Astrocyte (in vitro differentiated cells and primary cell): Measurements from ENCODE around the gene ZNF827. TPM values are rescaled to one million over a fixed set of nuclear protein-coding genes. Genes with fewer than 3 reads are reported as not detected.
A peak's percentile ranks its signal among the peaks of the same experiment; 100 is the strongest.

Source experiments
- DNase-seq: peaks from one replicate; pipeline ENCODE4 v3.0.0-alpha.2; 2010; ENCODE audit warnings: low read depth
- FAIRE-seq: peaks from 2 replicates; lab custom pipeline; 2011; peaks lifted over from hg19 to GRCh38; lab: Jason Lieb, UNC
- H2AFZ ChIP-seq: 2 replicates; pipeline ENCODE4 v1.6.0; 2012; ENCODE audit warnings: low read depth, low read length, inconsistent platforms
- H3K27ac ChIP-seq: 2 replicates; pipeline ENCODE4 v1.5.1; 2011; ENCODE audit warnings: low read depth, low read length, inconsistent platforms
- H3K27me3 ChIP-seq: 2 replicates; pipeline ENCODE4 v1.6.0; 2011; ENCODE audit warnings: low read length, inconsistent platforms; ENCODE audit not compliant: insufficient read depth
- H3K36me3 ChIP-seq: 2 replicates; pipeline ENCODE4 v1.5.1; 2011; ENCODE audit warnings: low read length, inconsistent platforms; ENCODE audit not compliant: insufficient read depth
- H3K4me1 ChIP-seq: 2 replicates; pipeline ENCODE4 v1.5.1; 2011; ENCODE audit warnings: low read length, inconsistent platforms; ENCODE audit not compliant: insufficient read depth
- H3K4me2 ChIP-seq: 2 replicates; pipeline ENCODE4 v1.6.0; 2012; ENCODE audit warnings: low read length, inconsistent platforms
- H3K4me3 ChIP-seq: 2 replicates; pipeline ENCODE4 v1.5.1; 2011; ENCODE audit warnings: low read depth, mild to moderate bottlenecking, low read length, inconsistent platforms; ENCODE audit not compliant: insufficient read depth
- H3K79me2 ChIP-seq: 2 replicates; pipeline ENCODE4 v1.6.0; 2012; ENCODE audit warnings: mild to moderate bottlenecking, low read length, inconsistent platforms; ENCODE audit not compliant: insufficient read depth
- H3K9ac ChIP-seq: 2 replicates; pipeline ENCODE4 v1.6.0; 2012; ENCODE audit warnings: mild to moderate bottlenecking, low read length, inconsistent platforms
- H3K9me3 ChIP-seq: 2 replicates; pipeline ENCODE4 v1.5.1; 2012; ENCODE audit warnings: low read depth, mild to moderate bottlenecking, low read length, inconsistent platforms; ENCODE audit not compliant: insufficient read depth
- H4K20me1 ChIP-seq: 2 replicates; pipeline ENCODE4 v1.6.0; 2012; ENCODE audit warnings: low read length, inconsistent platforms; ENCODE audit not compliant: insufficient read depth
- H3K27ac Mint-ChIP-seq: one replicate; pipeline ENCODE4 v1.8.0; 2021; ENCODE audit warnings: mild to moderate bottlenecking, mixed read lengths; ENCODE audit not compliant: unreplicated experiment
- H3K27me3 Mint-ChIP-seq: one replicate; pipeline ENCODE4 v1.8.0; 2021; ENCODE audit warnings: low read depth, mixed read lengths; ENCODE audit not compliant: unreplicated experiment
- H3K36me3 Mint-ChIP-seq: one replicate; pipeline ENCODE4 v1.8.0; 2021; ENCODE audit warnings: low read depth, mixed read lengths; ENCODE audit not compliant: unreplicated experiment
- H3K4me1 Mint-ChIP-seq: one replicate; pipeline ENCODE4 v1.8.0; 2021; ENCODE audit warnings: low read depth, mixed read lengths; ENCODE audit not compliant: unreplicated experiment
- H3K4me3 Mint-ChIP-seq: one replicate; pipeline ENCODE4 v1.8.0; 2021; ENCODE audit warnings: mild to moderate bottlenecking, moderate library complexity, mixed read lengths; ENCODE audit not compliant: unreplicated experiment
- H3K9me3 Mint-ChIP-seq: one replicate; pipeline ENCODE4 v1.8.0; 2021; ENCODE audit warnings: mild to moderate bottlenecking, mixed read lengths; ENCODE audit not compliant: unreplicated experiment
- CTCF ChIP-seq: IDR thresholded peaks from 2 replicates; pipeline ENCODE4 v1.5.1; 2011; ENCODE audit warnings: low read depth, mild to moderate bottlenecking, inconsistent platforms, low read length, moderate library complexity; ENCODE audit not compliant: insufficient read depth
- EZH2 ChIP-seq: IDR thresholded peaks from 2 replicates; pipeline ENCODE4 v1.6.1; 2012; ENCODE audit warnings: mild to moderate bottlenecking, low read length, inconsistent platforms; ENCODE audit not compliant: insufficient read depth
- total RNA-seq: library from RNA; stranded (reverse); gene quantifications from 2 replicates; pipeline ENCODE4 v1.2.1, GENCODE V29; 2021

The ZNF827 gene
- total RNA-seq, 1 donor from 2014 or later = 39.7 TPM

- no peaks in the 10 kb centered on the region for H3K9me3 Mint-ChIP-seq
- TF ChIP-seq EZH2 (no peak), CTCF (no peak)
- H3K4me3 ChIP-seq = no peak overlapping the region
- H3K27ac Mint-ChIP-seq = peak overlapping the region; percentile 63
- H3K79me2 ChIP-seq = no peaks in the 10 kb centered on the region
- H3K9ac ChIP-seq = no peak overlapping the region
- H3K27me3 ChIP-seq = no peaks in the 10 kb centered on the region
- H3K36me3 Mint-ChIP-seq = no peaks in the 10 kb centered on the region
- no peak overlapping the region for H3K4me2 ChIP-seq
- DNase-seq (peak; percentile 57), FAIRE-seq (no peak)
- no peak overlapping the region for H3K27ac ChIP-seq
- no peak overlapping the region for H2AFZ ChIP-seq
- no peak overlapping the region for H3K4me3 Mint-ChIP-seq
- H3K4me1 Mint-ChIP-seq = peaks cover 38% of the 10 kb centered on the region
- no peaks in the 10 kb centered on the region for H3K9me3 ChIP-seq
- H3K36me3 ChIP-seq = no peaks in the 10 kb centered on the region
- no peaks in the 10 kb centered on the region for H4K20me1 ChIP-seq
- peaks cover 24% of the 10 kb centered on the region for H3K4me1 ChIP-seq
- H3K27me3 Mint-ChIP-seq = no peaks in the 10 kb centered on the region
Observed at GRCh38 chr4:145731028-145731427, 207.6 kb downstream of the ZNF827 start.

GRCh38 chr4:145730026-145730425 lies 208.6 kb downstream of the ZNF827 start:
- Histone ChIP-seq H3K9ac (no peak overlapping the region), H3K4me1 (peaks cover 16% of the 10 kb centered on the region), H3K4me3 (no peak overlapping the region), H3K36me3 (no peaks in the 10 kb centered on the region), H3K79me2 (no peaks in the 10 kb centered on the region), H2AFZ (no peak overlapping the region), H3K4me2 (no peak overlapping the region), H3K27ac (no peak overlapping the region), H4K20me1 (no peaks in the 10 kb centered on the region), H3K9me3 (no peaks in the 10 kb centered on the region), H3K27me3 (no peaks in the 10 kb centered on the region)
- Mint-ChIP-seq H3K4me3 (no peak overlapping the region), H3K27ac (no peak overlapping the region), H3K4me1 (peaks cover 29% of the 10 kb centered on the region), H3K9me3 (no peaks in the 10 kb centered on the region), H3K36me3 (no peaks in the 10 kb centered on the region), H3K27me3 (no peaks in the 10 kb centered on the region)
- FAIRE-seq (no peak), DNase-seq (no peak)
- no peak for TF ChIP-seq CTCF
- TF ChIP-seq EZH2 = no peak

- Mint-ChIP-seq H3K4me3 (no peak overlapping the region), H3K27ac (no peak overlapping the region), H3K27me3 (no peaks in the 10 kb centered on the region), H3K4me1 (peaks cover 1% of the 10 kb centered on the region), H3K36me3 (no peaks in the 10 kb centered on the region), H3K9me3 (no peaks in the 10 kb centered on the region)
- no peaks in the 10 kb centered on the region for H3K4me1 ChIP-seq
- FAIRE-seq (peak; percentile 5), DNase-seq (no peak)
- H3K9me3 ChIP-seq = no peaks in the 10 kb centered on the region
- TF ChIP-seq EZH2 (no peak), CTCF (no peak)
- H4K20me1 ChIP-seq = no peaks in the 10 kb centered on the region
- no peak overlapping the region for H3K4me2 ChIP-seq
- no peak overlapping the region for H3K4me3 ChIP-seq
- H3K9ac ChIP-seq = no peak overlapping the region
- no peaks in the 10 kb centered on the region for H3K79me2 ChIP-seq
- H2AFZ ChIP-seq = no peak overlapping the region
- H3K36me3 ChIP-seq = no peaks in the 10 kb centered on the region
- H3K27ac ChIP-seq = no peak overlapping the region
- no peaks in the 10 kb centered on the region for H3K27me3 ChIP-seq
Observed at GRCh38 chr4:145723336-145723735, 215.3 kb downstream of the ZNF827 start.
